Vagina (tissue), 2 donors: Measurements from ENCODE around the gene PML. TPM values are rescaled to one million over a fixed set of nuclear protein-coding genes. Genes with fewer than 3 reads are reported as not detected.
"Not testable (repeated sequence)": the region's sequence is repeated elsewhere in the genome, so short reads cannot be mapped to it uniquely, and the experiment has no call there.

ENCODE experiments used
- DNase-seq, 2 donors: peaks; one replicate each; pipeline ENCODE4 v3.0.0-alpha.2; 2017; ENCODE audit errors: extremely low spot score in 2 of 2
- H3K27ac ChIP-seq: fragments of 200-600 bp; sonication (generic); one replicate; pipeline ENCODE4 v1.5.1; 2019
- H3K27me3 ChIP-seq: fragments of 200-600 bp; sonication (generic); one replicate; pipeline ENCODE4 v1.5.1; 2019
- H3K36me3 ChIP-seq, 2 donors: fragments of 200-600 bp; sonication (generic); one replicate each; pipeline ENCODE4 v1.5.1; 2017 to 2019
- H3K4me1 ChIP-seq: fragments of 200-600 bp; sonication (generic); one replicate; pipeline ENCODE4 v1.5.1; 2019
- H3K4me3 ChIP-seq, 2 donors: fragments of 200-600 bp; sonication (generic); 1 replicate in 1 of 2; 2 replicates in 1 of 2; pipeline ENCODE4 v1.5.1; 2016 to 2019
- H3K9me3 ChIP-seq: fragments of 200-600 bp; sonication (generic); one replicate; pipeline ENCODE4 v1.5.1; 2019
- POLR2A ChIP-seq, 2 donors: fragments of 450-650 bp; IDR thresholded peaks; one replicate each; pipeline ENCODE4 v1.6.1; 2017; ENCODE audit warnings: antibody characterized with exemption in 2 of 2, mild to moderate bottlenecking in 2 of 2, moderate library complexity in 2 of 2
- POLR2AphosphoS5 ChIP-seq, 2 donors: sonication (generic); formaldehyde crosslinking; IDR thresholded peaks; one replicate each; pipeline ENCODE4 v1.9.0; 2017; ENCODE audit warnings: antibody characterized with exemption in 2 of 2, mild to moderate bottlenecking in 2 of 2, low read depth in 1 of 2; ENCODE audit not compliant: insufficient read depth in 1 of 2
- intact Hi-C: fragments of 100-400 bp; cut with DNase I; formaldehyde crosslinking; loops from one replicate; pipeline ENCODE4 v1.15.1; 2023
- total RNA-seq: library from RNA; depleted of rRNA; stranded (reverse); fragments of >200 nt; gene quantifications from one replicate; pipeline ENCODE4 v1.2.3, GENCODE V29; 2016
- TF ChIP-seq, protein P1 (sequence below), 3 experiments: fragments of 450-650 bp in 2 of 3; fragments of 200-600 bp in 1 of 3; sonication (generic) in 1 of 3; IDR thresholded peaks; one replicate each; pipeline ENCODE4 v1.5.1; 2017 to 2019; ENCODE audit warnings: antibody characterized with exemption in 3 of 3, mild to moderate bottlenecking in 2 of 3, moderate library complexity in 2 of 3

PML gene
- total RNA-seq, 1 donor from 2014 or later = 107 TPM

GRCh38 chr15:73957276-73957675, 37.2 kb upstream of the PML start:
- no peak overlapping the region for H3K4me3 ChIP-seq
- no peak for DNase-seq

DNA sequence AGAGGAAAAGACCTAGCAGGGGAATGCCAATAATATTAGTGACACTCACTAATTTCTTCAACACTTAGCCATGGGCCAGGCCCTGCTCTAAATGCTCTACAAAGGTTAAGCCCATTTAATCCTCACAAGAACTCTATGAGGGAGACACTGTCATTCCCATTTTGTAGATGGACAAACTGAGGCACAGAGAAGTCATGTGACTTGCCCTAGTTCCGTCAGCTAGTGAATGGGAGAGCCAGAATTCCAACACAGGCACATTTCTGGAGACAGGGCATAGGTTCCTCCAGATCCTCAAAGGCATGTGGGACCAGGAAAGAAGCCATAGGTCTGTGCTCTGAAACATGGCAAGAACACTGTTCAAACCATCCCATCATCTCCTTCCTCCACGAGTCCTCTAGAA, 36.7 kb upstream of the PML start:
- no peaks in the 10 kb centered on the region for H3K36me3 ChIP-seq
- peaks cover 21% of the 10 kb centered on the region for H3K4me1 ChIP-seq
- intact Hi-C loops = no loop called here
- no peak for TF ChIP-seq POLR2AphosphoS5 (IDR thresholded peaks at IDR 0.05; ENCODE audit: insufficient read depth in 1 of 2, low read depth in 1 of 2)
- no peak for TF ChIP-seq POLR2A (IDR thresholded peaks at IDR 0.05)
- TF ChIP-seq, protein P1, sequence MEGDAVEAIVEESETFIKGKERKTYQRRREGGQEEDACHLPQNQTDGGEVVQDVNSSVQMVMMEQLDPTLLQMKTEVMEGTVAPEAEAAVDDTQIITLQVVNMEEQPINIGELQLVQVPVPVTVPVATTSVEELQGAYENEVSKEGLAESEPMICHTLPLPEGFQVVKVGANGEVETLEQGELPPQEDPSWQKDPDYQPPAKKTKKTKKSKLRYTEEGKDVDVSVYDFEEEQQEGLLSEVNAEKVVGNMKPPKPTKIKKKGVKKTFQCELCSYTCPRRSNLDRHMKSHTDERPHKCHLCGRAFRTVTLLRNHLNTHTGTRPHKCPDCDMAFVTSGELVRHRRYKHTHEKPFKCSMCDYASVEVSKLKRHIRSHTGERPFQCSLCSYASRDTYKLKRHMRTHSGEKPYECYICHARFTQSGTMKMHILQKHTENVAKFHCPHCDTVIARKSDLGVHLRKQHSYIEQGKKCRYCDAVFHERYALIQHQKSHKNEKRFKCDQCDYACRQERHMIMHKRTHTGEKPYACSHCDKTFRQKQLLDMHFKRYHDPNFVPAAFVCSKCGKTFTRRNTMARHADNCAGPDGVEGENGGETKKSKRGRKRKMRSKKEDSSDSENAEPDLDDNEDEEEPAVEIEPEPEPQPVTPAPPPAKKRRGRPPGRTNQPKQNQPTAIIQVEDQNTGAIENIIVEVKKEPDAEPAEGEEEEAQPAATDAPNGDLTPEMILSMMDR (IDR thresholded peaks at IDR 0.05) = no peak
- H3K27ac ChIP-seq = no peak overlapping the region
- no peak for DNase-seq
- no peaks in the 10 kb centered on the region for H3K27me3 ChIP-seq
- no peak overlapping the region for H3K4me3 ChIP-seq
- no peaks in the 10 kb centered on the region for H3K9me3 ChIP-seq

More at GRCh38 chr15:73957276-73957675, 37.2 kb upstream of the PML start:
- H3K27ac ChIP-seq = no peak overlapping the region
- TF ChIP-seq POLR2A (IDR thresholded peaks at IDR 0.05) (no peak), POLR2AphosphoS5 (IDR thresholded peaks at IDR 0.05; ENCODE audit: insufficient read depth in 1 of 2, low read depth in 1 of 2) (no peak)
- TF ChIP-seq, protein P1 (IDR thresholded peaks at IDR 0.05) = no peak
- H3K4me1 ChIP-seq = peaks cover 26% of the 10 kb centered on the region
- intact Hi-C loops = no loop called here
- no peaks in the 10 kb centered on the region for H3K27me3 ChIP-seq
- H3K36me3 ChIP-seq = no peaks in the 10 kb centered on the region
- H3K9me3 ChIP-seq = no peaks in the 10 kb centered on the region

- H3K4me1 ChIP-seq = peaks cover 11% of the 10 kb centered on the region
- intact Hi-C loops = no loop called here
- no peak overlapping the region for H3K4me3 ChIP-seq
- no peaks in the 10 kb centered on the region for H3K27me3 ChIP-seq
- H3K27ac ChIP-seq = no peak overlapping the region
- H3K36me3 ChIP-seq = no peaks in the 10 kb centered on the region
- DNase-seq = no peak
- no peaks in the 10 kb centered on the region for H3K9me3 ChIP-seq
- no peak for TF ChIP-seq POLR2A (IDR thresholded peaks at IDR 0.05)
- no peak for TF ChIP-seq POLR2AphosphoS5 (IDR thresholded peaks at IDR 0.05; ENCODE audit: insufficient read depth in 1 of 2, low read depth in 1 of 2)
- TF ChIP-seq, protein P1 (IDR thresholded peaks at IDR 0.05) = no peak
Observed at GRCh38 chr15:73959012-73959581, 35.4 kb upstream of the PML start.

DNA sequence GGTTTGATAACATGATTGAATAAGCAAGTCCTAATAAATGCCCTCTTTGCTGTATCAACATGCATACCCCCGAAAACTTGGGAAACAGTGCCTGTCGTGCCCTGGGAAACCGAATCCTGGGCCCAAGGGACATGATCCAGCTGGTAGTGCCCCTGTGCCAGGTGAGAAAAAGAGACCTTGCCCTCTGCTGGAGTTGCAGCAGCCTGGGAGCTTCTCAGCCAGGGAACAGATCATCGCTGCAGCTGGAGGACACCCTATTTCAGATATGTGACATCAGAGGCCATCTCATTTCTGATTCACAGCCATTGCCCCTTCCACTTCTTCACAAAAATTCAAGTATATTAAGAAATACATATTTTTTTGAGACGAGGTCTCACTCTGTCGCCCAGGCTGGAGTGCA, 34.7 kb upstream of the PML start:
- Histone ChIP-seq H3K4me3 (no peak overlapping the region), H3K27me3 (no peaks in the 10 kb centered on the region), H3K9me3 (no peaks in the 10 kb centered on the region), H3K27ac (no peak overlapping the region), H3K36me3 (no peaks in the 10 kb centered on the region), H3K4me1 (peaks cover 11% of the 10 kb centered on the region)
- TF ChIP-seq POLR2AphosphoS5 (IDR thresholded peaks at IDR 0.05; ENCODE audit: insufficient read depth in 1 of 2, low read depth in 1 of 2) (no peak), POLR2A (IDR thresholded peaks at IDR 0.05) (no peak)
- TF ChIP-seq, protein P1 (IDR thresholded peaks at IDR 0.05) = no peak
- intact Hi-C loops = loop anchor here (10.0 kb wide), 1 partner anchor 55 kb away; no protein-coding TSS in a partner anchor
- DNase-seq = no peak

GRCh38 chr15:73960472-73961070, 33.9 kb upstream of the PML start:
- not testable (repeated sequence) for H3K4me3 ChIP-seq, H3K27me3 ChIP-seq, H3K36me3 ChIP-seq, H3K9me3 ChIP-seq, H3K27ac ChIP-seq, DNase-seq
- H3K4me1 ChIP-seq = peaks cover 11% of the 10 kb centered on the region
- intact Hi-C loops = loop anchor here (10.0 kb wide), 1 partner anchor 56 kb away; no protein-coding TSS in a partner anchor
